Glutamatergic neuron (in vitro differentiated cells): Measurements from ENCODE around the gene TBX1. TPM values are rescaled to one million over a fixed set of nuclear protein-coding genes. Genes with fewer than 3 reads are reported as not detected.

Experiments used
- DNase-seq: peaks from one replicate; pipeline ENCODE4 v3.0.0; 2022
- H3K27ac Mint-ChIP-seq: one replicate; pipeline ENCODE4 v1.8.0; 2020; ENCODE audit warnings: mild to moderate bottlenecking, mixed read lengths, inconsistent platforms; ENCODE audit not compliant: unreplicated experiment
- H3K27me3 Mint-ChIP-seq: one replicate; pipeline ENCODE4 v1.8.0; 2020; ENCODE audit warnings: mild to moderate bottlenecking, moderate library complexity, mixed read lengths, inconsistent platforms; ENCODE audit not compliant: unreplicated experiment
- H3K36me3 Mint-ChIP-seq: one replicate; pipeline ENCODE4 v1.8.0; 2020; ENCODE audit warnings: mild to moderate bottlenecking, mixed read lengths, inconsistent platforms; ENCODE audit not compliant: unreplicated experiment
- H3K4me1 Mint-ChIP-seq: one replicate; pipeline ENCODE4 v1.8.0; 2020; ENCODE audit warnings: mild to moderate bottlenecking, low read depth, mixed read lengths, inconsistent platforms; ENCODE audit not compliant: unreplicated experiment
- H3K4me3 Mint-ChIP-seq: one replicate; pipeline ENCODE4 v1.8.0; 2020; ENCODE audit warnings: mild to moderate bottlenecking, mixed read lengths, inconsistent platforms; ENCODE audit not compliant: unreplicated experiment
- H3K9me3 Mint-ChIP-seq: one replicate; pipeline ENCODE4 v1.8.0; 2020; ENCODE audit warnings: mild to moderate bottlenecking, moderate library complexity, mixed read lengths, inconsistent platforms; ENCODE audit not compliant: unreplicated experiment
- CTCF ChIP-seq: fragments of 200-600 bp; sonication (generic); IDR thresholded peaks from one replicate; pipeline ENCODE4 v1.5.0; 2021; ENCODE audit not compliant: partially characterized antibody, unreplicated experiment
- total RNA-seq: library from RNA; stranded (reverse); fragmentation: NEBNext Ultra II Directional; extraction: Animal tissue kit (Norgen Biotek cat#: 25700); gene quantifications from one replicate; pipeline ENCODE4 v1.2.1, GENCODE V29; 2021; ENCODE audit not compliant: unreplicated experiment

The TBX1 gene
- total RNA-seq, 1 donor from 2014 or later, result 2.4 TPM

- H3K4me1 Mint-ChIP-seq, result no peaks in the 10 kb centered on the region
- no peak for TF ChIP-seq CTCF
- H3K9me3 Mint-ChIP-seq, result no peaks in the 10 kb centered on the region
- DNase-seq, result no peak
- no peak overlapping the region for H3K27ac Mint-ChIP-seq
- H3K4me3 Mint-ChIP-seq, result no peak overlapping the region
- H3K27me3 Mint-ChIP-seq, result no peaks in the 10 kb centered on the region
- H3K36me3 Mint-ChIP-seq, result no peaks in the 10 kb centered on the region
Measured at GRCh38 chr22:19742160-19743066, 18.2 kb upstream of the TBX1 start.

- no peak overlapping the region for H3K4me3 Mint-ChIP-seq
- no peaks in the 10 kb centered on the region for H3K4me1 Mint-ChIP-seq
- H3K27ac Mint-ChIP-seq, result no peak overlapping the region
- no peak for TF ChIP-seq CTCF
- no peak for DNase-seq
- H3K9me3 Mint-ChIP-seq, result no peaks in the 10 kb centered on the region
- no peaks in the 10 kb centered on the region for H3K36me3 Mint-ChIP-seq
- peaks cover 1% of the 10 kb centered on the region for H3K27me3 Mint-ChIP-seq
Measured at GRCh38 chr22:19743081-19743480, 17.5 kb upstream of the TBX1 start.

- no peak for TF ChIP-seq CTCF
- Mint-ChIP-seq H3K27me3 (peaks cover 2% of the 10 kb centered on the region), H3K9me3 (no peaks in the 10 kb centered on the region), H3K4me3 (no peak overlapping the region), H3K27ac (no peak overlapping the region), H3K4me1 (no peaks in the 10 kb centered on the region), H3K36me3 (no peaks in the 10 kb centered on the region)
- no peak for DNase-seq
Measured at GRCh38 chr22:19743651-19744050, 16.9 kb upstream of the TBX1 start.

GRCh38 chr22:19744350-19745006, 16.1 kb upstream of the TBX1 start:
- Mint-ChIP-seq H3K27ac (no peak overlapping the region), H3K4me3 (no peak overlapping the region), H3K36me3 (no peaks in the 10 kb centered on the region), H3K4me1 (no peaks in the 10 kb centered on the region), H3K9me3 (no peaks in the 10 kb centered on the region), H3K27me3 (peaks cover 2% of the 10 kb centered on the region)
- no peak for DNase-seq
- no peak for TF ChIP-seq CTCF
